HCT116 (cell line): Measurements from ENCODE around the gene SLC2A2.

ENCODE experiments used
- EGR1 ChIP-seq: IDR thresholded peaks from 2 replicates; pipeline ENCODE4 v1.6.1; 2012; ENCODE audit warnings: low read depth
- EZH2 ChIP-seq: fragments of 200-600 bp; sonication (generic); IDR thresholded peaks from 2 replicates; pipeline ENCODE4 v1.6.1; 2017; ENCODE audit warnings: antibody characterized with exemption, mixed run types
- FOSL1 ChIP-seq: IDR thresholded peaks from 2 replicates; pipeline ENCODE4 v1.6.1; 2012; ENCODE audit warnings: low read depth
- JUND ChIP-seq: IDR thresholded peaks from 2 replicates; pipeline ENCODE4 v1.6.1; 2012
- POLR2A ChIP-seq: IDR thresholded peaks from 2 replicates; pipeline ENCODE4 v1.7.0; 2011; ENCODE audit warnings: borderline replicate concordance; ENCODE audit not compliant: insufficient read depth, insufficient read length; ENCODE audit errors: extremely low read depth
- POLR2AphosphoS5 ChIP-seq: IDR thresholded peaks from 2 replicates; pipeline ENCODE4 v1.6.1; 2011; ENCODE audit warnings: mild to moderate bottlenecking, low read depth, low read length, moderate library complexity
- RAD21 ChIP-seq: IDR thresholded peaks from 2 replicates; pipeline ENCODE4 v1.6.1; 2012; ENCODE audit warnings: low read depth, mild to moderate bottlenecking
- SIN3A ChIP-seq: IDR thresholded peaks from 2 replicates; pipeline ENCODE4 v1.6.1; 2012; ENCODE audit warnings: low read depth
- TCF7L2 ChIP-seq: IDR thresholded peaks from 2 replicates; pipeline ENCODE4 v1.7.0; 2011; ENCODE audit warnings: borderline replicate concordance, inconsistent platforms; ENCODE audit not compliant: insufficient read depth, insufficient read length; ENCODE audit errors: extremely low read depth
- ZNF274 ChIP-seq: fragments of 200-500 bp; sonication (Bioruptor generic); IDR thresholded peaks from 2 replicates; pipeline ENCODE4 v1.6.1; 2014; ENCODE audit warnings: mild to moderate bottlenecking, low read depth, low read length, inconsistent platforms
- TF ChIP-seq, protein P1 (sequence below), 3 experiments: fragments of 200-600 bp in 1 of 3; sonication (generic) in 1 of 3; IDR thresholded peaks in 2 of 3; conservative IDR thresholded peaks in 1 of 3; 2 replicates each; pipeline ENCODE4 v1.5.1; 2012 to 2017; ENCODE audit warnings: low read depth in 2 of 3, low read length in 2 of 3, antibody characterized with exemption in 1 of 3, borderline replicate concordance in 1 of 3, control low read depth in 1 of 3, mild to moderate bottlenecking in 1 of 3, mixed read lengths in 1 of 3, mixed run types in 1 of 3, moderate library complexity in 1 of 3; ENCODE audit not compliant: insufficient read depth in 1 of 3
- TF ChIP-seq, protein P2 (sequence below): IDR thresholded peaks from 2 replicates; pipeline ENCODE4 v1.6.1; 2012
- TF ChIP-seq, protein P3 (sequence below): IDR thresholded peaks from 2 replicates; pipeline ENCODE4 v1.6.1; 2012
- TF ChIP-seq, protein P4 (sequence below): IDR thresholded peaks from 2 replicates; pipeline ENCODE4 v1.6.1; 2012; ENCODE audit warnings: low read depth

DNA sequence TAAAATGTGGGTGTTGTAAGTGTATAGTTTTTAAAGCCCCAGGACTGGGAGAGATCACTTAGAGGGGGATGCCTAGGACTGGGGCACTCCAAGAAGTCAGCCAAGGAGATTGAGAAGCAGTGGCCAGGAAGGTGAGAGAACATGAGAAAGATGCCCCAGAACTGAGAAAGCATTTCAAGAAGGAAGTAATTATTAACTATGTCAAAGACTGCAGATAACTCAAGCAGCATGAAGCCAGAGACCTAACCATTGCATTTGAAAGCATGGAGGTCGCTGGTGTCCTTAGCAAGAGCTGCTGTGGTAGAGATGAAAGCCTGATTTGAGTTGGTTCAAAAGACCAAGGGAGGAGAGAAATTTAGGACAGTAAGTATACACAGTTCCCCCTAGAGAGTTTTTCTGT lies 30.6 kb upstream of the SLC2A2 start:
- TF ChIP-seq POLR2A: no peak
- TF ChIP-seq RAD21: no peak
- TF ChIP-seq, protein P1, sequence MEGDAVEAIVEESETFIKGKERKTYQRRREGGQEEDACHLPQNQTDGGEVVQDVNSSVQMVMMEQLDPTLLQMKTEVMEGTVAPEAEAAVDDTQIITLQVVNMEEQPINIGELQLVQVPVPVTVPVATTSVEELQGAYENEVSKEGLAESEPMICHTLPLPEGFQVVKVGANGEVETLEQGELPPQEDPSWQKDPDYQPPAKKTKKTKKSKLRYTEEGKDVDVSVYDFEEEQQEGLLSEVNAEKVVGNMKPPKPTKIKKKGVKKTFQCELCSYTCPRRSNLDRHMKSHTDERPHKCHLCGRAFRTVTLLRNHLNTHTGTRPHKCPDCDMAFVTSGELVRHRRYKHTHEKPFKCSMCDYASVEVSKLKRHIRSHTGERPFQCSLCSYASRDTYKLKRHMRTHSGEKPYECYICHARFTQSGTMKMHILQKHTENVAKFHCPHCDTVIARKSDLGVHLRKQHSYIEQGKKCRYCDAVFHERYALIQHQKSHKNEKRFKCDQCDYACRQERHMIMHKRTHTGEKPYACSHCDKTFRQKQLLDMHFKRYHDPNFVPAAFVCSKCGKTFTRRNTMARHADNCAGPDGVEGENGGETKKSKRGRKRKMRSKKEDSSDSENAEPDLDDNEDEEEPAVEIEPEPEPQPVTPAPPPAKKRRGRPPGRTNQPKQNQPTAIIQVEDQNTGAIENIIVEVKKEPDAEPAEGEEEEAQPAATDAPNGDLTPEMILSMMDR (IDR thresholded peaks at IDR 0.05 in 2 of 3, conservative IDR thresholded peaks at IDR 0.05 in 1 of 3; ENCODE audit: borderline replicate concordance in 1 of 3, insufficient read depth in 1 of 3, low read depth in 2 of 3, low read length in 2 of 3): no peak
- no peak for TF ChIP-seq TCF7L2
- no peak for TF ChIP-seq EZH2
- TF ChIP-seq, protein P2, sequence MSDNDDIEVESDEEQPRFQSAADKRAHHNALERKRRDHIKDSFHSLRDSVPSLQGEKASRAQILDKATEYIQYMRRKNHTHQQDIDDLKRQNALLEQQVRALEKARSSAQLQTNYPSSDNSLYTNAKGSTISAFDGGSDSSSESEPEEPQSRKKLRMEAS: no peak
- no peak for TF ChIP-seq ZNF274
- no peak for TF ChIP-seq EGR1
- no peak for TF ChIP-seq POLR2AphosphoS5
- TF ChIP-seq JUND: no peak
- TF ChIP-seq, protein P3, sequence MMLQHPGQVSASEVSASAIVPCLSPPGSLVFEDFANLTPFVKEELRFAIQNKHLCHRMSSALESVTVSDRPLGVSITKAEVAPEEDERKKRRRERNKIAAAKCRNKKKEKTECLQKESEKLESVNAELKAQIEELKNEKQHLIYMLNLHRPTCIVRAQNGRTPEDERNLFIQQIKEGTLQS: no peak
- TF ChIP-seq FOSL1: no peak
- TF ChIP-seq, protein P4, sequence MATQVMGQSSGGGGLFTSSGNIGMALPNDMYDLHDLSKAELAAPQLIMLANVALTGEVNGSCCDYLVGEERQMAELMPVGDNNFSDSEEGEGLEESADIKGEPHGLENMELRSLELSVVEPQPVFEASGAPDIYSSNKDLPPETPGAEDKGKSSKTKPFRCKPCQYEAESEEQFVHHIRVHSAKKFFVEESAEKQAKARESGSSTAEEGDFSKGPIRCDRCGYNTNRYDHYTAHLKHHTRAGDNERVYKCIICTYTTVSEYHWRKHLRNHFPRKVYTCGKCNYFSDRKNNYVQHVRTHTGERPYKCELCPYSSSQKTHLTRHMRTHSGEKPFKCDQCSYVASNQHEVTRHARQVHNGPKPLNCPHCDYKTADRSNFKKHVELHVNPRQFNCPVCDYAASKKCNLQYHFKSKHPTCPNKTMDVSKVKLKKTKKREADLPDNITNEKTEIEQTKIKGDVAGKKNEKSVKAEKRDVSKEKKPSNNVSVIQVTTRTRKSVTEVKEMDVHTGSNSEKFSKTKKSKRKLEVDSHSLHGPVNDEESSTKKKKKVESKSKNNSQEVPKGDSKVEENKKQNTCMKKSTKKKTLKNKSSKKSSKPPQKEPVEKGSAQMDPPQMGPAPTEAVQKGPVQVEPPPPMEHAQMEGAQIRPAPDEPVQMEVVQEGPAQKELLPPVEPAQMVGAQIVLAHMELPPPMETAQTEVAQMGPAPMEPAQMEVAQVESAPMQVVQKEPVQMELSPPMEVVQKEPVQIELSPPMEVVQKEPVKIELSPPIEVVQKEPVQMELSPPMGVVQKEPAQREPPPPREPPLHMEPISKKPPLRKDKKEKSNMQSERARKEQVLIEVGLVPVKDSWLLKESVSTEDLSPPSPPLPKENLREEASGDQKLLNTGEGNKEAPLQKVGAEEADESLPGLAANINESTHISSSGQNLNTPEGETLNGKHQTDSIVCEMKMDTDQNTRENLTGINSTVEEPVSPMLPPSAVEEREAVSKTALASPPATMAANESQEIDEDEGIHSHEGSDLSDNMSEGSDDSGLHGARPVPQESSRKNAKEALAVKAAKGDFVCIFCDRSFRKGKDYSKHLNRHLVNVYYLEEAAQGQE: no peak
- no peak for TF ChIP-seq SIN3A
